GM12875 (cell line): Measurements from ENCODE around the gene SLFN12L.

Experiments used
- H3K4me3 ChIP-seq: one replicate; pipeline ENCODE4 v1.5.1; 2011; ENCODE audit warnings: low read depth, low read length, control low read depth
- CTCF ChIP-seq: IDR thresholded peaks from 2 replicates; pipeline ENCODE4 v1.5.1; 2011; ENCODE audit warnings: low read depth, mild to moderate bottlenecking, control low read depth, inconsistent platforms, low read length, moderate library complexity, borderline replicate concordance; ENCODE audit not compliant: insufficient read depth

The SLFN12L gene

GRCh38 chr17:35537601-35538141, at the start of gene SLFN12L:
Gene SLFN12L (minus strand): TSS chr17:35537678. CDS start chr17:35522364, 15,314 bp downstream.
- no peak for TF ChIP-seq CTCF
- H3K4me3 ChIP-seq, result no peak within 1 kb of the TSS

GRCh38 chr17:35586569-35587073, 49.1 kb upstream of the SLFN12L start:
- H3K4me3 ChIP-seq, result peak overlapping the region; percentile 66
- TF ChIP-seq CTCF, result no peak

GRCh38 chr17:35584061-35584460, 46.6 kb upstream of the SLFN12L start:
- TF ChIP-seq CTCF, result no peak
- H3K4me3 ChIP-seq, result no peak overlapping the region

DNA sequence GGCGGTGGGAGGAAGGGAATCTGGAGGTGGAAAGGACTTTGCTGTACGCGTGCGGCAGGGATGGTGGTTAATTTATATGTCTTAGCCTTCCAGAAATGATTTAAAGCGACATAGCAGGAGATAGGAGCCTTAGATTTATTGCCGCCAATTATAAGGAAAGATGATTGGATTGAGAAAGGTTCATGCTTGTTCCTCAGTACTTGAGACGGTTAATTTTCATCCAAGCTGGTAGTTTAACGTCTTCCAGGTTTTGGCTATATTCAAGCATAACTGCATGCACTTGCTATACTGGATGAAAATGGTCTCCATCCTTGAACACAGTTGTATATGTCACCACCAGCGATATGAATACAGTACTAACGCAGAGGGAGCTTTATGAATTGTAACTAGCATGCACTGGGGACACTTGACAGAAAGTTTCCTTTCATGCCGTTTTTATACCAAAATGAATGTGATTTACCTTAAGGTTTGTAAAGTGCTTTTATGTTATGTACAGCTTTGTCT, 41.5 kb upstream of the SLFN12L start:
- TF ChIP-seq CTCF, result no peak
- H3K4me3 ChIP-seq, result peak overlapping the region; percentile 54

DNA sequence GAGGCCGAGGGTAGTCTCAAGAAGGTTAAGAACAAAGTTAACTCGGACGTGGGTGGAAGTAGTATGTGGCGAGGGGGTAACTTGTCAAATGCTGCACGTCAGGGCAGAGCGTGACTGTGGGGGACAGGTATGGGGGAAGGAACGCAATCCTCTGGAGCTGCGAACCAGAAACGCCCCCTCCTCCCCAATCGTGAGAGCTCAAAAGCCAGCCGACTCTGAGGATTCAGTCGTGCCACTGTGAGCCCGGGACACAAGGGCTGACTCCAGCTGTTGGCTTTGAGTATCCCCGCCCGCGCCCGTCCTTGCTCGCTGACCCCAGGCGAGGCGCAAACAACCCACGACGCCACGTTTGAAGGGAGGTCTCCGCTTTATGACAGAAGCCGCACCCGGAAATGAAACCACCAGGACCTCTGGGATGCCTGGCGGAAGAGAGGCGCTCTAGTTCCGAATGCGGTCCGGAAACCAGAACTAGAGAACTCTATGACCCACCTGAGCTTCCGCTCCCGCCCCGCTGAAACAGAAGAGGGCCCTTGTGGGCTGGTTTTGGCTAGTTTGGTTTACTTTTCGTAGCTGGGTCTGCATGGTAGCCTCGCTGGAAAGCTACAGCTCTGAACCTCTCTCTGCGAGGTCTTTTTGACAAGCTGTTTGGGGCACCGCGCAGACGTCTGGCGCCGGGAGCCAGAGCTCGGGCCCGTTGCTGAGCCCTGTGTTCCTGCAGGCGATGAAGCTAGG, 40.9 kb upstream of the SLFN12L start, which contains the start of gene PEX12:
Gene PEX12 (minus strand): TSS at position 375 of the 732 bp plus-strand sequence. CDS start 550 bp downstream, outside the sequence.
- no peak for TF ChIP-seq CTCF
- H3K4me3 ChIP-seq, result peak within 1 kb of the TSS; percentile 54

DNA sequence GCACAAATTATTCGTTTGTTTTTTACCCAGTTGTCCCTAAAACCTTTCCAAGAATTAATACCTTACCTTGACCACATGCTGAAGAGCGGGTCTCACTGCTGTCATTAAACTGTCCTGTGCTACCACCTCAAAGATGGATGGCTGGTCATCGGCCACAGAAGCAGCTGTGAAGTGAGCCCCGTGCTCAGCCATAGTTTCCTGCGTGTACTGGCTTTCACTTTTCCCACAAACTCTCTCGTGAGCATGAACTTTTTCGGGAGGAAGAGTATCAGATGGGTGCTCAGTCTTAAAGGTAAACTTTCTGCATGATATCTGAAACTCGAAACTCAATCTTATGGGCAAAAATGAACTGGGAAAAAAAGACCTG, 40.3 kb upstream of the SLFN12L start:
- H3K4me3 ChIP-seq, result peak overlapping the region; percentile 54
- no peak for TF ChIP-seq CTCF
